Neuronal stem cell (in vitro differentiated cells): ENCODE data around the gene AKAP6.

Experiments used
- DNase-seq: peaks from one replicate; pipeline ENCODE4 v3.0.0-alpha.2; 2013; ENCODE audit warnings: low spot score
- H2AFZ ChIP-seq: one replicate; pipeline ENCODE4 v1.6.1; 2013; ENCODE audit warnings: mild to moderate bottlenecking, low read length, inconsistent platforms
- H2AK5ac ChIP-seq: 2 replicates; pipeline ENCODE4 v1.6.1; 2013; ENCODE audit warnings: low read depth, mild to moderate bottlenecking, inconsistent platforms, low read length, moderate library complexity, mixed read lengths
- H2BK120ac ChIP-seq: 2 replicates; pipeline ENCODE4 v1.6.1; 2013; ENCODE audit warnings: low read depth, mild to moderate bottlenecking, inconsistent platforms, low read length, moderate library complexity, mixed read lengths
- H2BK12ac ChIP-seq: one replicate; pipeline ENCODE4 v1.6.1; 2013; ENCODE audit warnings: low read length, inconsistent platforms
- H2BK15ac ChIP-seq: 2 replicates; pipeline ENCODE4 v1.6.1; 2013; ENCODE audit warnings: mild to moderate bottlenecking, low read length, inconsistent platforms, mixed read lengths
- H2BK5ac ChIP-seq: one replicate; pipeline ENCODE4 v1.6.1; 2013; ENCODE audit warnings: inconsistent platforms, mild to moderate bottlenecking, low read length, moderate library complexity
- H3K14ac ChIP-seq: one replicate; pipeline ENCODE4 v1.6.1; 2013; ENCODE audit warnings: low read length, inconsistent platforms
- H3K18ac ChIP-seq: 2 replicates; pipeline ENCODE4 v1.6.1; 2013; ENCODE audit warnings: low read length, inconsistent platforms
- H3K23ac ChIP-seq: 2 replicates; pipeline ENCODE4 v1.6.1; 2013; ENCODE audit warnings: low read depth, mild to moderate bottlenecking, mixed read lengths, low read length, inconsistent platforms; ENCODE audit not compliant: poor library complexity
- H3K27ac ChIP-seq: replicated peaks from 3 replicates; pipeline ENCODE4 v1.5.1; 2013; ENCODE audit warnings: low read length, inconsistent platforms
- H3K27me3 ChIP-seq, 3 experiments: 2 replicates each; pipeline ENCODE4 v1.6.1; 2013; ENCODE audit warnings: low read length in 3 of 3, mild to moderate bottlenecking in 2 of 3, inconsistent platforms in 1 of 3, low read depth in 1 of 3, mixed read lengths in 1 of 3, moderate library complexity in 1 of 3; ENCODE audit not compliant: control insufficient read depth in 3 of 3, insufficient read depth in 3 of 3
- H3K36me3 ChIP-seq, 2 donors: replicated peaks in 1 of 2; 2 replicates each; pipeline ENCODE4 v1.6.1; 2013; ENCODE audit warnings: low read length in 2 of 2; ENCODE audit not compliant: control insufficient read depth in 2 of 2, insufficient read depth in 2 of 2
- H3K4ac ChIP-seq: 2 replicates; pipeline ENCODE4 v1.6.1; 2013; ENCODE audit warnings: inconsistent platforms, mild to moderate bottlenecking, low read length, moderate library complexity
- H3K4me1 ChIP-seq, 2 donors: 1 replicate in 1 of 2; 2 replicates in 1 of 2; pipeline ENCODE4 v1.6.1; 2013; ENCODE audit warnings: low read length in 2 of 2, low read depth in 1 of 2; ENCODE audit not compliant: control insufficient read depth in 2 of 2, insufficient read depth in 1 of 2
- H3K4me2 ChIP-seq: one replicate; pipeline ENCODE4 v1.6.1; 2013; ENCODE audit warnings: mild to moderate bottlenecking, low read length, inconsistent platforms; ENCODE audit not compliant: insufficient read depth, poor library complexity, severe bottlenecking
- H3K4me3 ChIP-seq, 2 donors: 2 replicates each; pipeline ENCODE4 v1.5.1; 2013; ENCODE audit warnings: low read length in 2 of 2, mild to moderate bottlenecking in 2 of 2, inconsistent platforms in 1 of 2, moderate library complexity in 1 of 2
- H3K79me1 ChIP-seq: one replicate; pipeline ENCODE4 v1.6.1; 2013; ENCODE audit warnings: low read depth, mild to moderate bottlenecking, inconsistent platforms, low read length, moderate library complexity
- H3K9ac ChIP-seq: one replicate; pipeline ENCODE4 v1.6.1; 2013; ENCODE audit warnings: mild to moderate bottlenecking, low read depth, low read length, inconsistent platforms; ENCODE audit not compliant: poor library complexity
- H3K9me3 ChIP-seq, 2 donors: replicated peaks in 1 of 2; 2 replicates each; pipeline versions ENCODE3 to v1.6.1; 2013; ENCODE audit warnings: low read length in 2 of 2, mild to moderate bottlenecking in 2 of 2, inconsistent platforms in 1 of 2, low read depth in 1 of 2, mixed read lengths in 1 of 2, moderate library complexity in 1 of 2; ENCODE audit not compliant: control insufficient read depth in 2 of 2, insufficient read depth in 1 of 2
- H4K8ac ChIP-seq: one replicate; pipeline ENCODE4 v1.6.1; 2013; ENCODE audit warnings: low read depth, mild to moderate bottlenecking, inconsistent platforms, low read length, moderate library complexity
- H4K91ac ChIP-seq: one replicate; pipeline ENCODE4 v1.6.1; 2013; ENCODE audit warnings: low read length, low read depth, mild to moderate bottlenecking, inconsistent platforms; ENCODE audit not compliant: poor library complexity
- WGBS, 2 donors: extraction: QIAGEN DNeasy Blood & Tissue Kit; methylation state at CpG; one replicate each; pipeline ENCODE4 v1.1.7; 2013; ENCODE audit warnings: missing lambda C conversion rate in 2 of 2, mixed read lengths in 1 of 2; ENCODE audit not compliant: insufficient read length in 2 of 2, insufficient replicate concordance in 1 of 2; ENCODE audit errors: extremely low coverage in 2 of 2; 5-methylcytosine and 5-hydroxymethylcytosine counted together

The AKAP6 gene

DNA sequence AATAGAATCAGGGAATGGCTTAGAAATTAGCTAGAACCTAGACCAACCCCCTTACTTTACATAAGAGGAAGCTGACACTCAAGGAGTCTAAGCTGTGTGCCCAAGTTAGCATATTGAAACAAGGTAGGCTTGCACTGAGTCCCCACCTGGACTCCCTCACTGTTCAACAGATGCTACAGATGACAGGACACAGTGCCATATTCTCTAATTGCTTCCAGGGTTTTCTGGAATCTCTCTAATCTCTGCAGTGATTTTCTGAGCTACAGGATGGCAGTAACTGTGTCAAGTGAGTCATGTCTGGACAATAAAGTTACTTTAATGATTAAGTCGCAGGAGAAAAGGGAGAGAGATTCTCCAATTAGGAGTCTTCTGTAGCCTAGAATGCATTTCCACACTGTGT lies 35.8 kb downstream of the AKAP6 start:
- Histone ChIP-seq H2AK5ac (no peak overlapping the region), H4K91ac (no peak overlapping the region), H3K4me3 (no peak overlapping the region), H3K36me3 (no peaks in the 10 kb centered on the region), H3K9me3 (no peaks in the 10 kb centered on the region), H3K9ac (no peak overlapping the region), H3K27ac (no peak overlapping the region), H3K18ac (no peak overlapping the region), H2AFZ (no peak overlapping the region), H3K27me3 (no peaks in the 10 kb centered on the region), H3K4ac (no peak overlapping the region), H2BK12ac (no peak overlapping the region), H3K4me1 (peaks cover 20 to 21% of the 10 kb centered on the region in 2 donors), H2BK5ac (no peak overlapping the region), H3K23ac (no peak overlapping the region), H2BK15ac (no peak overlapping the region), H4K8ac (no peak overlapping the region), H3K79me1 (no peaks in the 10 kb centered on the region), H3K4me2 (no peak overlapping the region), H3K14ac (no peak overlapping the region), H2BK120ac (no peak overlapping the region)
- WGBS, 2 donors: no CpG with 5 or more reads among the region's 1 CpG
- no peak for DNase-seq

DNA sequence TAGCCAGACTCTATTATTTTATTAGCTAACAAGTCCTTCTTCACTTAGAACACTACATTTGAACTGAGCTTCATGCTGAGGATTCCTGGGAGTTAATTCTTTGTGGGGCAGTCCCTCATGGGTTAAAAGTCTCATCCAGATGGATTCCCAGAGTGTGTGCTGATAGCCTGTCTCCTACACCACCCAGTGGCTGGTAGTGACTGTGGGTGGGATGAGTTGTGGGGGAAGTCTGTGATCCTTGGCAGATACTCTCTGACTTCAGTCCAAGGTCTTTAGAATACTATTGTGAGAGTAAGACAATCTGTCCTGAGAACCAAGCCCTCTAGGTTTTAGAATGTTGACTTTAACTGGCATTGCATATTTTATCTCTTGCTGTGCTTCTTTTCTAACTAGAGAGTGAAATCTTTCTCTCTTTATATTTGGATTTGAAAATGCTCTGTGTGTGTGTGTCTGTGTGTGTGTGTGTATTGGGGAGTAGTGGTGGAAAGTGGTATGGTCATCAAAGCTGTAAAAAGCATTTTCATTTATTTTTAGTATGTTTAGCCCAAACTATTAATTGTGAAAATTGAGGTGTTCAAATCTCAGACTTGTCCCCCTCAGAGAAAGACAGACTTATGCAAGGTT lies 37.3 kb downstream of the AKAP6 start:
- Histone ChIP-seq H3K9me3 (no peaks in the 10 kb centered on the region), H2BK15ac (no peak overlapping the region), H4K8ac (no peak overlapping the region), H3K9ac (no peak overlapping the region), H3K4me2 (peak overlapping the region; percentile 35), H2BK120ac (no peak overlapping the region), H2BK12ac (no peak overlapping the region), H3K79me1 (no peaks in the 10 kb centered on the region), H3K36me3 (no peaks in the 10 kb centered on the region), H3K4me3 (no peak overlapping the region), H3K27ac (peak overlapping the region; percentile 26), H3K18ac (no peak overlapping the region), H2AFZ (peak overlapping the region; percentile 52), H3K4me1 (peaks cover 20 to 21% of the 10 kb centered on the region in 2 donors), H4K91ac (no peak overlapping the region), H3K14ac (no peak overlapping the region), H3K4ac (no peak overlapping the region), H3K27me3 (no peaks in the 10 kb centered on the region), H2AK5ac (no peak overlapping the region), H3K23ac (no peak overlapping the region), H2BK5ac (no peak overlapping the region)
- no peak for DNase-seq

DNA sequence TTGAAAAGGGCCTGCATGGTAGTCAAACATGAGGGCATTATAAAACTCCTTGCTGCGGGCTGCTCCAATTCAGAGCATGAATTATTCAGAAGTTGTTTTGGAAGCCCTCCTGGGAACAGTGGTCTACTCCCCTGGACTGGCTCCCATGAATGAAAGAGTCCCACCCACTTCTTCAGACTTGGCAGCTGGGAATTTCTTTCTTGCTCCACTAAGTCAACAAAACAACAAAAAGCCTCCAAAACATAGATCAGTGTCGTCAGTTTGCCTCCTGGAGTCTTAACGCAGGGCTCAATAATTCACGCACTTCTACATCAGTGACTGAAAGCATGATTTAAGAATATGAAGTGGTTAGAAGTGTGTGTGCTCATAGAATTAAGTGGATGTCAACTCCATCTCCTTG lies 37.9 kb downstream of the AKAP6 start:
- Histone ChIP-seq H3K9ac (no peak overlapping the region), H3K14ac (no peak overlapping the region), H2BK5ac (no peak overlapping the region), H3K27me3 (no peaks in the 10 kb centered on the region), H2BK12ac (no peak overlapping the region), H2BK15ac (no peak overlapping the region), H3K4me3 (no peak overlapping the region), H2AFZ (peak overlapping the region; percentile 52), H4K8ac (no peak overlapping the region), H2AK5ac (no peak overlapping the region), H3K36me3 (no peaks in the 10 kb centered on the region), H2BK120ac (no peak overlapping the region), H3K4me2 (peak overlapping the region; percentile 35), H3K23ac (no peak overlapping the region), H3K27ac (peak overlapping the region; percentile 26), H3K4ac (no peak overlapping the region), H3K18ac (no peak overlapping the region), H3K9me3 (no peaks in the 10 kb centered on the region), H3K79me1 (no peaks in the 10 kb centered on the region), H3K4me1 (peaks cover 17 to 20% of the 10 kb centered on the region in 2 donors), H4K91ac (no peak overlapping the region)
- DNase-seq: no peak
- WGBS, 2 donors: no CpG with 5 or more reads among the region's 4 CpGs

DNA sequence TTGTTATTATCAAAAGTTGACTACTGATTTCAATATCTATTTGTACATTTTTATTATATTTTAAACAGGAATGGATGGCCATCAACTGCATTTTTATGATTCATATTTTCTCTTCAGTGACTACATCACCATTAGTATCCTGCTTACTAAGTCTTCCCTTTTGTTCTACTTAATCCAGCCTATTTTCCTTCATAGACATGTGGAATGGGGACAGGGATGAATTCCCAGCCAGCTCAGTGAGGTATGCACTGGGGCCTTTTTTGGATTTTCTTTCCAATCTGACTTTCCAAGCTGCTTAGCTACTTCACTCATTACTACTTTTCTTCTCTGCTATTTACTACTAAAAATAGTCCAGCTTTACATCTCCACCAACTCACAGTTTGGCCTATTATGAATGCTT lies 38.4 kb downstream of the AKAP6 start:
- Histone ChIP-seq H3K36me3 (no peaks in the 10 kb centered on the region), H3K4ac (no peak overlapping the region), H3K4me2 (no peak overlapping the region), H4K91ac (no peak overlapping the region), H2BK15ac (no peak overlapping the region), H3K79me1 (no peaks in the 10 kb centered on the region), H3K4me1 (peaks cover 17 to 20% of the 10 kb centered on the region in 2 donors), H3K27ac (no peak overlapping the region), H2BK5ac (no peak overlapping the region), H3K18ac (no peak overlapping the region), H2BK12ac (no peak overlapping the region), H3K23ac (no peak overlapping the region), H3K14ac (no peak overlapping the region), H2AFZ (no peak overlapping the region), H3K9me3 (no peaks in the 10 kb centered on the region), H2BK120ac (no peak overlapping the region), H2AK5ac (no peak overlapping the region), H3K9ac (no peak overlapping the region), H4K8ac (no peak overlapping the region), H3K4me3 (no peak overlapping the region), H3K27me3 (no peaks in the 10 kb centered on the region)
- DNase-seq: no peak
